Astrocyte of the hippocampus (primary cell): ENCODE data around the gene GNA14.
A peak's percentile ranks its signal among the peaks of the same experiment; 100 is the strongest.
"Not testable (repeated sequence)": the region's sequence is repeated elsewhere in the genome, so short reads cannot be mapped to it uniquely, and the experiment has no call there.

Experiments
- DNase-seq: peaks from one replicate; pipeline ENCODE4 v3.0.0; 2011; ENCODE audit warnings: low read depth, low spot score

GNA14 gene

GRCh38 chr9:77643871-77644270, 4.3 kb downstream of the GNA14 start:
- no peak for DNase-seq

DNA sequence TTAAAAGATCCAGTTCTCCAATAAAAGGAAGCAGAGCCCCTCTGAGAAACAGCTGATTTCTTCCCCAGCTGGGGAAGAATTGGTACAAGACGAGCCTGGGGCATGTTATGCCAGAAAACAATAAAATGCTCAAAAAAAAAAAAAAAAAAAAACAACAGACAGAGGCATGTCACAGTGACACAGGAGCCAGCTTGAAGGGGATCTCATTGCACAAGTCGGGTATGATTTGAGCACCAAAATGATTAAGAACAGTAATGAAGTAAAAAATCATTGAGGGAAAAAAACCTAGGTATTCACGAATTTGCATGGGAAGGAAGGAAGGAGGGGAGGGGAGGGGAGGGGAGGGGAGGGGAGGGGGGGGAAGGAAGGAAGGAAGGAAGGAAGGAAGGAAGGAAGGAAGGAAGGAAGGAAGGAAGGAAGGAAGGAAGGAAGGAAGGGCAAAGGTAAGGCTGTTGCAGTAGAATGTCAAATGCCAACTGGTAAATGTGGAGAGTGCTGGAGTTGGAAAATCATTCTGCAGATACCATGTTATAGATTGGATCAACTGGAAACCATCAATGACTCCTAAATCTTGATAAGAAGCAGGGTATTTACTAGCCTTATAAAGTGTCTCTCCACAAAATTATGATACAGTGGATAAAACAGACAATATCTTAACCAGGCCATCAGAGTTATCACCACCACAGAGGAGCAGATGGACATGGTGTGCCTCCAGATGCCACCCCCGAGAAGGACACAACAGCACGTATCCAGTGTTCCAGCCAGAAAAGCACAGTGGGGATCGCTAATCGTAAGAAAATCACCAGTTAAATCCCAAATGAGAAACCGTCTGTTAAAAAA, 7.2 kb downstream of the GNA14 start:
- DNase-seq, result no peak

GRCh38 chr9:77632652-77633051, 15.5 kb downstream of the GNA14 start:
- no peak for DNase-seq

DNA sequence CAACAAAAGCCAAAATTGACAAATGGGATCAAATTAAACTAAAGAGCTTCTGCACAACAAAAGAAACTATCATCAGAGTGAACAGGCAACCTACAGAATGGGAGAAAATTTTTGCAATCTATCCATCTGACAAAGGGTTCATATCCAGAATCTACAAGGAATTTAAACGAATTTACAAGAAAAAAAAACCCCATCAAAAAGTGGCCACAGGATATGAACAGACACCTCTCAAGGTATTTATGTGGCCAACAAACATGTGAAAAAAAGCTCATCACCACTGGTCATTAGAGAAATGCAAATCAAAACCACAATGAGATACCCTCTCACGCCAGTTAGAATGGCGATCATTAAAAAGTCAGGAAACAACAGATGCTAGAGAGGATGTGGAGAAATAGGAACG, 19.3 kb downstream of the GNA14 start:
- DNase-seq, result not testable (repeated sequence)

DNA sequence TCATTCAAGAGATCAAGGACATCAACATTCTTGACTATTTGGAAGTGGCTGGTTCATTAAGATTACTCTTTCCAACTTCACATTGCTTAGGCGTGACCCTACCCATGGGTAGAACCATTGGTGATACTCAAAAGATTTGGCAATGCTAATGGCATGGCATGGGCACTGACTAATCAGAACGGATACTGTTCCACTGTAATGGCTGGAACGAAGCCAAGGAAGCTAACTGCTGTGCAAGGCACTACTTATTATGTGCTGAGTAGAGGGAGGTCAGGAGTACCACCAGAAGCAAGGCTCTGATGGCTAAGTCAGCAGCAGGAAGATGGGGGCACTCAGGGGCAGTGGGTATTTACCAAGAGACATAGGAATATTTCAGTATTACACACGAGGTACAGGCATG, 31.9 kb downstream of the GNA14 start:
- DNase-seq, result no peak

DNA sequence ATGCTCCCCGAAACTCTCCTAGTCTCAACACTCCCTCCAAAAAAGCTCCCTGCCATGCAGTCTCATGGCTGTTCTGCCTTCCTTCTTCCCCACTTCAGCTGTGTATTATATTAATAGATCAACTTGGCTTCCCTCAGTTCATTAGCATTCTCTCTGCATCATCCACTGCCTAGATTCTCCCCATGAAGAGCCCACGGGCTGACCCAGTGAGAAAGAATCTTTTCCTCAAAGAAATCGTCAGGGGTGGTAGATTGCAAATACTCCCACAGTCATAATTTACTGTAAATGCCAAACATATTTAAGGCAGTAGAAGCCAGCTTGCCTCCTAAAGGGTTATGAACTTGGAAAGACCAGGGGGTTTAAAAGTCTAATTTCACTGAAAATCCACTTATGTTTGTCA, 33.5 kb downstream of the GNA14 start:
- DNase-seq, result no peak

DNA sequence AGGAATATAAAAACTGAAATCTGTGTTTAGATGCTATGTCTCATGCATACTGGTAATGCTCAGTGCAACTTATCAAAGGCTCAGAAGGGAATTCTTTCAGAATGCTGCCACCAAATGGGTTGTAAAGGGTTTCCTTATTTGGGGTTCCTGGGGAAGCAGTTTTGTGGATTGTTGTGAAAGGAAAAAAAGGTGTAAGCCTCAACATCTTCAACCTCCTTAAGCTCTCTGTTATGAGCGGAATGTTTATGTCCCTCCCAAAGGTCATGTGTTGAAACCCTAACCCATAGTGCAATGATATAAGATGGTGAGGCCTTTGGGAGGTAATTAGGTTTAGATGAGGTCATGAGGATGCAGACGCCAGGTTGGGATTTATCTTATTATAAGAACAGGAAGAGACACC, 41.6 kb downstream of the GNA14 start:
- no peak for DNase-seq

DNA sequence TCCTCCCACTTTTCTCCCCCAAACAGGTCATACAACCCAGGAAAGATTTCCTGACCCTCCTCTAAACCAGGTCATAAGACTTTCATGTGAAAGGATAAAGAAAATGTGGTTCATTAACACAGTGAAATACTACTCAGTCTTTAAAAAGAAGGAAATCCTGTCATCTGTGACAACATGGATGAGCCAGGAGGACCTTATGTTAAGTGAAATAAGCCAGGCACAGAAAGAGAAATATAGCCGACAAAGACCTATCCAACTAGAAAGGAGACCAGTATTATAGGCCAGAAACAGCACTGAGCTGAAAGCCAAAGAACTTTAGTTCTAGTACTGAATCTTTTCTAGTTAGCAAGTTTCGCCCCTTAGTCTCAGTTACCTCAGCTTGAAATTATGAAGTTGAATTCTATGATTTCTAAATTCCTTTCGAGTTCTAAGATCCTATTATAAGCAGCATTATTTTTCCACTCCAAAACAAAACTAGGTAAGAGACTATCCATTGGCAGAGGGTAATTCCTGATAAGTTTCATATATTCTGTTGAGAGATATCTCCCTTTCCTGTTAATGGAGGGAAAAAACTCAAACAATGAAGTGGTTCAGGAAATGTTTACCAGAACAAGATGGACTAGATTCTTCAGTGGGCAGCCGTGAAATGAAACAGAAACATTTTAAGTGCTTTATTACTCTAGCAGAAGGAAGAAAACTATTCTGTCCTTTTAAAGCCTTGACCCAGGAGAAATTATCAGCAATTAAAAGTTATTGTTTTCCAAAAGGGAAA, 42.5 kb downstream of the GNA14 start:
- DNase-seq, result no peak

DNA sequence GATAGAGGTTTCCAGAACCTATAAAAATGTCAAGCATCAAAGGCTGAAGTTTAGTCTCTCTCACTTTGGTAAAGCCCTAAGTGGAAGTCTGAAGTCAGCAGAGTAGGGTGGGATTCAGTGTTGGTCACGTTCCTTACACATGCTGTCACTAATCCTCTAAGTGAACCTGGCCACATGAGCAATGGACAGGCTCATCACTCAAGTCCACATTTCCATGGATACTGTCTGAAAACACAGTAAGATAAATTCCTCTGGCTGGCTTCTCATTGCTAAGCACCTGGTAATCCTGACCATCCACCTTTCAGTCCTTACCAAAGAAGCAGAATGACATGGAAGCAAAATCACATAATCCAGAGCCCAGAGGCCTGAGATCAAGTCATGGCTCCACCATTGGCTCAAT, 43.8 kb downstream of the GNA14 start:
- no peak for DNase-seq

GRCh38 chr9:77602852-77603251, 45.3 kb downstream of the GNA14 start:
- DNase-seq, result no peak

DNA sequence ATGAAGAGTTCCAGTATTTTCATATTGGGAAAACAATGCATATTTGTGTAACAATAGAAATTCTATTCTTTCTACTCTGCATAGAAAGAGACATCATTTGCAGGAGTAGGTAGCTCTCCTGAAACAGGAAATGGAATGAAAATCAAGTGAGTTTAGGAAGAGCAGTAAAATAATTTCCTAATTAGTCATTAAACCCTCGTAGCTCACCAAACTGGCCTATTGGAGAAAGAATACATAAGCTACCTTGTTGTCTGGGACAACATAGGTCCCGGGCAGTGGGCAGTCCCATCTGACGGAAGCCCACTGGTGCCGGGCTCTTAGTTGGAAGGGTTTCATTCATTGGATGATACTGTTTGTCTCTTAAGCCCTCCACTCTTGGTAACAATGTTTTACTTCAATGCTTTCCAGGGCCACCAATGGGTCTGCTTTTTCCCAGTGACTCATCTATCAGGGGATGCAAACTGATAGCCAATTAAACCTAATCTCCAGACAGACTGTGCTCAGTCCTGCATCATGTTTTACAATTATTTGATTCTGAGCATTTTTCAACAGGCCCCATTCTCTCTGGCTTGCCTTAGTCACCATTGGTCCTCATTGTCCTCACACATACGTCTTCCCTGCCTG, 46.5 kb downstream of the GNA14 start:
- DNase-seq, result no peak

GRCh38 chr9:77600810-77601209, 47.3 kb downstream of the GNA14 start:
- DNase-seq, result no peak

- DNase-seq, result no peak
Measured at GRCh38 chr9:77599492-77599891, 48.6 kb downstream of the GNA14 start.

DNA sequence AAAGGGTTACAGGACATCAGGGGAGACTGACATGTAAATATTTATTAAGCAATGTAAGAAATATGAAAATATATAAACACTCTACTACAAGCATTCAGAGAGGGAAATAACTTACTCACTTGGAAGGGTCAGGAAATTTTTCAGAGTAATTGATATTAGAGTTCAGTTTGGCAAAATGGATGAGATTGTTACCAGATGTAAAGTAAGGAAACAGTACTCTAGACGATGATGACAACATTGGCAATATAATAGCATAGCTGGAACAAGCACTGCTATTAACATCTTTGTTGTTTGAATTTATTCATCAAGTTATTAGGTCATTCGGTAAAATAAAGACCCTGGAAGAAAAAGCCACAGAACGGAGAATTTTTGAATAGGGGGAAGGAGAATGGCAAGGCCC, 49.1 kb downstream of the GNA14 start:
- DNase-seq, result no peak

DNA sequence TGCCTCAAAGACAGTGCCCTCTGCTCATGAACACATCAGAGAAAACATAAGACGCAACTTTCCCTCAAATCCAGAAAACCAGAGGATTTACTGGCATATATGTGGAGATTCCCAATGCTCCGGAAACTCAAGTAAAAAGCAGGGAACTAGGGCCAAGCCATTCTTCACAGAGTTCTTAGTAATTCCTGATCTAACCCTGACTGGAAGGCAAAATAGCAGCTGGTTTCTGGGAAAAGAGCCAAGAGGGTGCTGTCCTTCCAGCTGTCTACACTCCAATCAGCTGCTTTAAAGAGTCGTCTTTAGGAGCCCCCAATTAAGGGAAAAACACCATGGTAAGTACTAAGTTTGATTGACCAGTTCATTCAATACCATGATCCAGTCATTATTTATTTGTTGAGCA, 49.6 kb downstream of the GNA14 start:
- peak; percentile 49 for DNase-seq

DNA sequence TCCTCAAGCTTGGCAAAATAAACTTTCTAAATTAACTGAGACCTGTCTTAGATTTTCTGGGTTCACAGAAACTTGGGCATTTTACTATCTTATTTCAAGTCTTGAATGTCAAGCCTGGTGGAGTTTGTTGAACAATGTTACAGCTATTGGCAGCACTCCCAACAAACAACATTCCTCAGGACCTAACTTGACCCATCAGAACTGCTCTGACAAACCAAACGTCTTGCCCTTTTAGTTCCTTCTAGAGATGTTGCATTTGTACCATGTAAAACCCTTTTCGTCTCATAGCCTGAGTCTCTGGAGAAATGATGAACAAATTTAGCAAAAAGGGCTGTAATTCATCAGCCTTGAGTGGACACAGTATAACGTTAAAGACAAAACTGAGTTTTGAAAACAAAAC, 51.1 kb downstream of the GNA14 start:
- no peak for DNase-seq

DNA sequence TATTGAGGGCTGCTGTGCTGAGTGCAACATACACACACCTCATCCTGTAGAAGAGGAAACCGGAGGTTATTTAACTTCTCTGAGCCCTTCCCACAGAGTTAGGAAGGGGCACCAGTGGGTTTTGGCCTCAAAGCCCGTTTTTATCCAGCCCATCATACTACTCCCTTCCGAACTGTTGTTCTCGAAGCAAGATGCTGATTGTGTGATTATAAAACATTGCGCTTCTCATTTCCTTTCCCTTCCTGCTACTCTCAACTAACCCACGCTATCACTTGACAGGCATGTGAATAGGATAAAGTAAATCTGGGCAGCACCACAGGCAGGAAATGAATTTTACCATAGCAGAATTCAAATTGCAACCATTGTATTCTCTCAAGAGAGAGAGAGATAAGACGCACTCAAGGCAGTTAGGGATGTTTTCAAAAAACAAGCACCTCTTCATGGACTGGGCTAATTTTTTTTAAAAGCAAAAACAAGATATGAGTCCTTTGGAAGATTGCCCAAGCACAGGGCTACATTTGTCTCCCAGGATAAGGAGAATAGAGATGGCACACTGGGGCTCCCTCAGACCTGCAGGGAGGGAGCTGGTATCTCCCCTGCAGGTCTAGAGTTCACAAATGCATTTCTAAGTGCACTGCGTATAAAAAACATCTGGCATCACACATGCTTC, 52.6 kb downstream of the GNA14 start:
- DNase-seq, result no peak

- no peak for DNase-seq
Measured at GRCh38 chr9:77594963-77595362, 53.2 kb downstream of the GNA14 start.

DNA sequence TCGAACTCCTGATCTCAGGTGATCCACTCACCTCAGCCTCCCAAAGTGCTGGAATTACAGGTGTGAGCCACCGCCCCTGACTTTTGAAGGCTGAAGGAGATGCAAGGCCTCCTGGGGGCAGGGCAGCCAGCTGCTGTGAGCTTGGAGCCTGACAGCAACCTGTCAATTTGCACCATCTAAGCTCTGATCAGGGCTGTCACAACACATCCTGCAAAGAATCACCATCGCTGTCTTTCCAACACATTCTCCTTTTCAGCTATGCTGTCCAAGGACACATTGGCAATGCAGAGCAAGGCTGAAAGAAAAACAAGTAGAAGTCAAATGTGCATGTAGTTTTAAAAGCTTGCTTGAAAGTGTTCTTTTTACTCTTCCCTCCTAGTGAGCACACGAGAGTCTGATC, 54.6 kb downstream of the GNA14 start:
- DNase-seq, result no peak

GRCh38 chr9:77592476-77592875, 55.6 kb downstream of the GNA14 start:
- DNase-seq, result no peak

GRCh38 chr9:77589046-77589795, 58.9 kb downstream of the GNA14 start:
- DNase-seq, result no peak
